Measurements from ENCODE around the gene SCMH1.

GRCh38 chr1:41109310-41110197, 132.6 kb downstream of the SCMH1 start:
- TF ChIP-seq POLR2A (IDR thresholded peaks at IDR 0.05), result no peak
- TF ChIP-seq CTCF (IDR thresholded peaks at IDR 0.05), result no peak
- TF ChIP-seq POLR2AphosphoS5 (IDR thresholded peaks at IDR 0.05), result peak in 2 of 3 donors; percentile 20 to 93
